ENCODE measurements around the gene TSEN54.

- TF ChIP-seq POLR2A (IDR thresholded peaks at IDR 0.05): no peak
- no peak for TF ChIP-seq CTCF (IDR thresholded peaks at IDR 0.05 in 4 of 5, conservative IDR thresholded peaks at IDR 0.05 in 1 of 5)
These were observed 24.7 kb downstream of the TSEN54 start for GRCh38 chr17:75540923-75541503.

Data from gastrocnemius medialis (tissue), 4 donors.